ENCODE data around the gene UNK.
"Not testable (repeated sequence)": the region's sequence is repeated elsewhere in the genome, so short reads cannot be mapped to it uniquely, and the experiment has no call there.

UNK gene

DNA sequence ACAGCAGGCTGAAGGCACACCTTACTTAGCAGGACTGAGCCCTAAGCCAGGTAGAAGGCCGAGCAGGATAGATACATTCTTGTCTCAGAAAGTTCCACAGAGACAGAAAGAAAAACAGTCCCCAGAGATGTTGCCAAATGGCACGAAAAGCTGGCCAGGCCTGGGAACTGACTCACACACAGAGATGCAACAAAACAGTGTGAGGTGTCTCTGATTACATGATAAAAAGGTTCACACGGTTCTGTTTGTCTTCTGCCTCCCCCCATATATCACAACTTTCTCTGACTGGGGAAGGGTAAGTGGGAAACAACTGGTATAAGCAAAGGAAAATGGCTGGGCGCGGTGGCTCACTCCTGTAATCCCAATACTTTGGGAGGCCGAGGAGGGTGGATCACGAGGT lies 68.8 kb downstream of the UNK start:
- DNase-seq (ENCODE audit: low read depth), result peak; percentile 90

DNA sequence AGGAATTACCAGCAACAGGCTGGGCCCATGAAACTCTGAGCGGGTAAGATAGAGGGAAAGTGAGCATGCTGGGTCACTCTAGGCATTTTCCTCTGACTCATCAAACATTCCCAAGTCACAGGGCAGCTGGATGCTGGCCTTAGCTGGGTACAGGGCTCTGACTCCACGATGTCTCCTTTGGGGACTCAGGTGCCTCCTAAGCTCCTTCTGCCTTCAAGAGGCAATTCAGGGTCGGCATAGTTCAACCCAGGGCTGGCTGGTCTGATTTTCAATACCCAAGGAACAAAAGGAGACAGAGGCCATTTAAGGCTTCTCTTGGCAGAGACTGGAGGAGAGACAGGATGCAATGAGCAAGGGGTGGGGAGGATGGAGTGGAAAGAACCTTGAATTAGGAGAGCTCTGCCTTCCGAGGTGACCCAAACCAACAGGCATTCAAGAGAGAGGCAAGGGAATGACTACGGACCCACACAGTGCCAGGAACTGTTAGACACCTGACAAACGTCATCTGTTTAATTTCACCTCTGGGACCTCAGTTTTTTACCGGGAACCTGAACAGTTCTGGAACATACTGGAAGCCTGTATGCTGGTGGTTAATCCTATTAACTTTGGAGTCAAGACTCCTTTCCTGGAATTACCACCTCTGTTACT lies 69.6 kb downstream of the UNK start:
- peak; percentile 77 for DNase-seq (ENCODE audit: low read depth)

DNA sequence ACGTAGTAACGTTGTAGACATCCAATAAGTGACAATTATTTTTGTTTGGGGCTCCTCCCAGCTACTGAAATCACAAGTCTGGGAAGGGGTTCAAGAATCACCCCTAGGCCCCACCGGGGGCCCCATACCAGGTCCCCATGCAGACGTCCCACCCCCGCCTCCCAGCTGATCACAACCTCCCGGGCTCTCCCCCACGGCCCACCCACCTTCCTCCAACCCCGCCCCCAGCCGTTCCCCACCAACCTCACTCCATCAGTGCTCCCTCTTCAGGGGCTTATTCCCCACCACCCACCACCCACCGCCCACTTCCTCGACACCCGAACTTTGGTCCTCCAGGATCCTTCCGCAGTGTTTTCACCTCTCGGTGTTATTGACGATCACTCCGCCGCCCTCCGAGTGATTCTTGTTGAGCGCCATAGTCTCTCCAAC lies 70.3 kb downstream of the UNK start:
- DNase-seq (ENCODE audit: low read depth), result no peak

DNA sequence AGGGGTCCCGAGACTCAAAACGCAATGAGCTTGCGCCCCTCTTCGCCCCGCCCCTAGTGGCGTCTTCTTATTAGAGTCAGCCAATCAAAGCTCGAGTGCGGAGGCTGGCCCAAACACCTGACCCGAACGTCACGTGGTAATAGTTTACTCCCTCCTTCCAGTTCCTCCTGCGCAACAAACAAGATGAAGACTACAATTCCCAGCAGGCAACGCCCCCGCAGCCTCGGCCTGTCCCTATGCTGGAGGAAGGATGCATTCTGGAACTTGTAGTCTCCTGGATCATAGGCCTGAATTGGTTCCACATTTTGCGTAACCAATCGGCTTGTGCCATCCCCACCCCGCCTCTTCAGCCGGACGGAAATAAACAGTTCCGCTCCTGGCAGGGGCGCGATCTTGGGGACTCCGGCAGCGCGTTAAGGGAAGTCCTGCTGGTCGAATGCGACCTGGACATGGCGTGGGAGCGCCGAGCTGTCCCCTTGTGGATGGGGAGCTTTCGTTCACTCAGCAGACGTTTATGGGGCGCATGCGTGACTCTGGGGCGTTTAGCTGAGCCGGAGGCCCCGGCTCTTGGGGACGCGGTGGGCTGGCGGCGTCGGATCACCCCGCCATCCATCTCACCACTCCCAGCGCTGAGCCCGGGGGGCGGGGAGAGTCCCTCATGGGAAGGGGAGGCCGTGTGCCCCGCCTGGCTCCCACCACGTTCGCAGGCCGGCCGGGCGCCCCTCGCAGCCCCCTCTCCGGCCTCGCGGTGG lies 70.9 kb downstream of the UNK start, which contains the start of gene WBP2:
WBP2 (minus strand) TSS at position 26 of the 752 bp plus-strand sequence. CDS start 38 bp downstream, outside the sequence.
- DNase-seq (ENCODE audit: low read depth), result peak; percentile 100

DNA sequence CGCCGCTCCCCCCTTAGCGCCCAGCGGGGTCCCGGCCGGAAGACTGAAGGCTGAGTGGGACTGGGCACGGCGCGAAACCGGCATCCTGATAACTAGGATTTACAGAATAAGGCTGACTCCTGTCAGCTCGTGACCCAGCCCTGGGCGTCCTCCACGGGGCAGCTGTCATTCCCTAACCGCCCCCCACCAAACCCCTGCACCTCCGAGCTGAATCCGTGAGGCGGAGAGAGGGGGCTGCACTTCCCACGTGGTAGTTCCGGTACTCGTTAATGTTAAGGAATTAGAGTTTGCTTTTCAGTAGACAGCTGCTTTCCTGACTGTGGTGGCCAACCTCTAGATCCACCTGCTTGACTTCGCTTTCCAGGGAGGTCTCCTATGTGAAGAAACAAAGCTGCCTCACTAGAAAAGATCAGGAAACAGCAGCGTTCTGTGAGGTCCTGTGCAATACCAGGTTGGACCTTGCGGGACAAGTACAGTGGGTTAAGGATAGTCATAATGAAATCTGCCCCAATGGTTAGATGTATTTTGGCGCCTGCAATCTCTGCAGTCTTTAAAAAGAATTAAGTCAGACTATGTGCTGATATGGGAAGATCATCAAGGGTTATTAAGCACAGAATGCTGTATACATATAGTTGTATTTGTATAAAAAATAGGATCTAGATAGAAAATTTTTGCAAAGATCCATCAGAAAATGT lies 71.6 kb downstream of the UNK start:
- DNase-seq (ENCODE audit: low read depth), result peak; percentile 25

DNA sequence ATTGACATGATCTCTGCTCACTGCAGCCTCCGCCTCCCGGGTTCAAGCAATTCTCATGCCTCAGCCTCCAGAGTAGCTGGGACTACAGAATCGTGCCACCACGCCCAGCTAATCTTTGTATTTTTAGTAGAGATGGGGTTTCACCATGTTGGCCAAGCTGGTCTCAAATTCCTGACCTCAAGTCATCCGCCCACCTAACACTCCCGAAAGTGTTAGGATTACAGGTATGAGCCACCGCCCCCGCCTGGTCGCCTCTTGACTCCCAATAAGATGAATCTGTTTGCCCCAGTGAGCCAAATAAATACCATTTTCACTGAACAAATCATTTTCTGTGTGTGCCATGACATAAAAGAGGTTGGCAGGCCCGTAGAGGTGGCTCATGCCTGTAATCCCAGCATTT lies 74.8 kb downstream of the UNK start:
- not testable (repeated sequence) for DNase-seq (ENCODE audit: low read depth)

DNA sequence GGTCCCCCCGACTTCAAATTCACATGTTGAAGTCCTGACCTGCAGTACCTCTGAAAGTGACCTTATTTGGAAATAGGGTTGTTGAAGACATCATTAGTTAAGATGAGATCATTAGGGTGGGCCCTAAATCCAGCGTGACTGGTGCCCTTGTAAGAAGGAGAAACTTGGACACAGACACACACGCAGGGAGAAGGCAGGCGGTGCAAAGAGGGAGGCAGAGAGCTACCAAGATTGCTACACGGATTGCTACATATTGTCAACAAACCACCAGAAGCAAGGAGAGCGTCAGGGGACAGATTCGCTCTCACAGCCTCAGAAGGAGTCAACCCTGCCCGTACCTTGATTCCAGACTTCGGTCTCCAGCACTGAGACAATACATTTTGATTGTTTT lies 77.3 kb downstream of the UNK start:
- no peak for DNase-seq (ENCODE audit: low read depth)

DNA sequence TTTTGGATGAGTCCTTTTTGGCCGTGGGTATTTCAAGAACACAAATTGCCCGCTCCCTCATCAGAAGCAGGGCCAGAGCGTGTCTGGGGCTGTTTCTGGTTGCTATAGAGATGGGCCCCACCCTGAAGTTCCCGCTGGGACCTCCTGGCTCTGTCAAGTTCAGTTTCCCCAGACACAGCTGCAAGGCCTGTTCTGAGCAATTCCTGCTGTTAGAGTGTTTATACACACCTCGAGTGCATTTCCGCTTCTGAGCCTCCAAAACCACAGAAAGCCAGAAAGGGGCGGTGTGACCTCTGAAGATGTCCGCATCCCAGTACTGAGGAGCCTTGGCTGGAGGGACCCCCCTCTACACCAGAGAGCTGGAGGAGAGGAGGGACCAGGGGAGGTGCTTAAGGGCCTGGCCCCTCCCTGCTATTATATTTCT lies 79.9 kb downstream of the UNK start:
- peak; percentile 64 for DNase-seq (ENCODE audit: low read depth)

DNA sequence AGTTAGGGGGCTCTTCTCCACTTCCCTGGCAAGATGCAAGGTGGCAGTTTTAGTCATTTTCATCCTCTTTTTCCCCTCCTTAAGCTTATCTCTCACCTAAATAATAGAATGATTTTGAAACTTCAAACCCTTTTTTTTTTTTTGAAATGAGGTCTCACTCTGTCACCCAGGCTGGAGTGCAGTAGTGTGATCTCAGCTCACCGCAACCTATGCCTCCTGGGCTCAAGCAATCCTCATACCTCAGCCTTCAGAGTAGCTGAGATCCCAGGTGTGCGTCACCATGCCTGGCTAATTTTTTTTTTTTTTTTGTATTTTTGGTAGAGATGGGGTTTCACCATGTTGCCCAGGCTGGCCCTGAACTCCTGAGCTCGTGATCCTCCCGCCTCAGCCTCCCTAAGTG lies 80.3 kb downstream of the UNK start:
- DNase-seq (ENCODE audit: low read depth), result not testable (repeated sequence)

DNA sequence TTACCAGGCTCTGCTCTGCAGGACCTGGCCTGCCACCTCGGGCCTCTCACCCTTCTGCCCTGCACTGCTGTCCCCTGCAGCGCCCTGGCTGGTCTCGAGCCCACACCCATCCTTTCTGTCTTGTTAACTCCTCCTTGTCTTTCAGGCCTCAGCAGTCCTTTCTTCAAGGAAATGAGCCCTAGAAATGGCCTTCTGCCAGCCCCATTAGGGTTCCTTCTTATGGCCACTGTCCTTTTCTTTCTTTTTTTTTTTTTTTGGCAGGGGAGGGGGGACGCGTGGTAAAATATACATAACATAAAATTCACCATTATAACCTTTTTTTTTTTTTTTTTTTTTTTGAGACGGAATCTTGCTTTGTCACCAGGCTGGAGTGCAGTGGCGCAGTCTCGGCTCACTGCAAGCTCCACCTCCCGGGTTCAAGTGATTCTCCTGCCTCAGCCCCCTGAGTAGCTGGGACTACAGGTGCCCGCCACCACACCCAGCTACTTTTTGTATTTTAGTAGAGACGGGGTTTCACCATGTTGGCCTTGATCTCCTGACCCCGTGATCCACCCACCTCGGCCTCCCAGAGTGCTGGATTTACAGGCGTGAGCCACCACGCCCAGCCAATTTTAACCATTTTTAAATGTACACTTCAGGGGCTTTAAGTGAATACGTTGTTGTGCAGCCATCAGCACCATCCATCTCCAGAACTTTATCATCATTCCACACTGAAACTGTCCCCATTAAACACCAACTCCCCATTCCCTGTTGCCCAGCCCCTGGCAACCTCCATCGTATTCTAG lies 81.0 kb downstream of the UNK start:
- DNase-seq (ENCODE audit: low read depth), result not testable (repeated sequence)

DNA sequence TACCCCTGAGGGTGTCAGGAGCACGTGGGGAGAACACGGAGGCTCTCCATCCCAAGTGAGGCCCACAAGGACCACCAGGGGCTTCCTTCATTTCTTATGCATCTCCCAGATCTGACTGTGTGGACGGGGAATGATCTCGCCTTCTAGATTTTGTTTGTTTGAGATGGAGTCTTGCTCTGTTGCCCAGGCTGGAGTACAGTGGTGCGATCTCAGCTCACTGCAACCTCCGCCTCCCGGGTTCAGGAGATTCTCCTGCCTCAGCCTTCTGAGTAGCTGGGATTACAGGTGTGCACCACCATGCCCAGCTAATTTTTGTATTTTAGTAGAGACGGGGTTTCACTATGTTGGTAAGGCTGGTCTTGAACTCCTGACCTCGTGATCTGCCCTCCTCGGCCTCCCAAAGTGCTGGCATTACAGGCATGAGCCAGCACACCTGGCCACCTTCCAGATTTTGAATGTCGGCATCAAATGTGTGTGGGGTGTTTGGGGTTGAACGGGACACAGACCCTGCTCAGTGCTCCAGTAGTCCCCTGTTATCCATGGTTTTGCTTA lies 84.2 kb downstream of the UNK start:
- DNase-seq (ENCODE audit: low read depth), result not testable (repeated sequence)

DNA sequence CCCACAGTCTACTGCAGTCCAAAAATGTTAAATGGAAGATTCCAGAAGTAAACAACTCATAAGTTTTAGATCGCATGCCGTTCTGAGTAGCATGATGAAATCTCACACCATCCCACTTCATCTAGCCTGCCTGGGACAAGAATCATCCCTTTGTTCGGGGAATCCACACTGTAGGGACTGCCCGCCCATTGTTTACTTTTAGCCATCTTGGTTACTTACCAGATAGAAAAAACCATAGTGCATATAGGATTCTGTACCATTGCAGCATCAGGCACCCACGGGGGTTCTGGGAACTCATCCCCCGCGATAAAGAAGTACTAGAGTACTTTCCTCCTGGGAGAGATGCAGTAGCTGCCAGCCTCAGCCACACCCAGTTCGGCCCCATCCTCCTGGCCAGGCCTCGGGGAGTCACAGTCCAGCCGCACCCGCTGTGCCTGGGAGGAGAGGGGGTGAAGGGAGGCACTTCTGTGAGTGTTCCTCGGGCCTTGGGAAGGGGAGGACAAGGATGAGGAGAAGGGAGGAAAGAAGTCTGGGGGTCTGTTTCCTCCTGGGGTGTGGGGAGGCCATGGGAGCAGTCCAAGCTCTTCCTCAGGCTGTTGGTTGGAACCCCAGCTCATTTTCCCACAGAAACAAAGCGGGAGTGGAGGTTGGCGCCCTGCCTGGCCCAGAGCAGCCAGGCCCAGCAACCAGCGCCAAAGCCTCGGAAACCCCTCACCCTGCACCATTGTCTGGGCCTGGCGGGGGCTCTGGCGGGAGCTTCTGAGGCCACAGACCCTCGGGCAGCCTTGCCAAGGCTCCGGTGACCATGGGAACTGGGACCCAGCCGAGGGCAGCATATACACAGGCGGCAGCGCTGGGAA lies 84.9 kb downstream of the UNK start:
- DNase-seq (ENCODE audit: low read depth), result peak; percentile 85

DNA sequence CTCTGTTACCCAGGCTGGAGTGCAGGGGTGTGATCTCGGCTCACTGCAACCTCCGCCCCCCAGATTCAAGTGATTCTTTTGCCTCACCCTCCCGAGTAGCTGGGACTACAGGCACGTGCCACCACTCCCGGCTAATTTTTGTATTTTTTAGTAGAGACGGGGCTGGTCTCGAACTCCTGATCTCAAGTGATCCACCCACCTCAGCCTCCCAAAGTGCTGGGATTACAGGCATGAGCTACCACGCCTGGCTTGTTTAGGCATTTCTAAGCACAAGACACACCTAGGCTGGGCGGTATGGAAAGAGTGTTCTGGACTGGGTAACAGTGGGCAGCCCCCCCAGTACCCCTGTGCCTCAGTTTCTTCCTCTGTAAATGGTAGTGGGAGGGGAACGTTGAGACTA lies 85.6 kb downstream of the UNK start:
- not testable (repeated sequence) for DNase-seq (ENCODE audit: low read depth)

DNA sequence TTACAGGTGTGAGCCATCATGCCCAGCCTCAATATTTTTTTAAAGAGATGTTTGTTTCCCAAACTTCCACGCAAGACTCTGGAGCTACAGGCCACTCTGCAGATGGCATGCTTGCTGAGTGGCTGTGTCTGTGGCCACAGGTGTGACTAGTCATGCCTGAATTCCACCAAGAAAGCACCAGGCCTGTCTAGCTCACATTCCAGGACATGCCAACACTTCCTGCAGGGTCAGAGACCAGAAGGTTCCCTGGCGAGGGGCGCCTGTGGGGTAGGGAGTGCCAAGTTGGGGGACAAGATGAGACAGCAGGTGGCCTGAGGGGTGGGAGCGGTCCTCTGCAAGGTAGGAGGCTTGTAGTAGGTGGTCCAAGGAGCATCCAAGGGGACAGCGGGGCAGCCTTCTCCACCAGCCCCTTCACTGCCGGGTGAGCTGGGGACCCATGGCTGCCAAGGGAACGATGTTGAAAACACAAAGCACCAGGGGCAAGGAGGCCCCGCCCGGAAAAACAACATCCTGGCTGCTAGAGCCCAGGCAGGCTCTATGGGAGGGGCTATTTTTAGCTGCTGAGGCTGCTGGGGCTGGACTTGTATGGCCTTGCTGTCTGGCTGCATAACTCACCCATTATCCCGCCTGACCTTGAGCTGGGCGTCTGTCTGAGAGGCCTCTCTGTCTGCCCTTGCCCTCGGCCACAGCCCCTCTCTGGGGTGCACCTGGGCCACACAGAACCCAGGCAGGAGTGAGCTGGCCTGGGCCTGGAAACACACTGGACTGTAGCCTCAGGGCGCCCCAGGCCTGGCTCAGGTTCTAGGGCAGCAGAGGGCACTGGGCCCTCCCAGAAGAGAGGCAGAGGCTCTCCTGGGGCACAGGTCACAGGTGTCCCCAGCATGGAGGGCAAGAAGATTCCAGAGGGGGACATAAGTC lies 88.1 kb downstream of the UNK start:
- DNase-seq (ENCODE audit: low read depth), result peak; percentile 71

DNA sequence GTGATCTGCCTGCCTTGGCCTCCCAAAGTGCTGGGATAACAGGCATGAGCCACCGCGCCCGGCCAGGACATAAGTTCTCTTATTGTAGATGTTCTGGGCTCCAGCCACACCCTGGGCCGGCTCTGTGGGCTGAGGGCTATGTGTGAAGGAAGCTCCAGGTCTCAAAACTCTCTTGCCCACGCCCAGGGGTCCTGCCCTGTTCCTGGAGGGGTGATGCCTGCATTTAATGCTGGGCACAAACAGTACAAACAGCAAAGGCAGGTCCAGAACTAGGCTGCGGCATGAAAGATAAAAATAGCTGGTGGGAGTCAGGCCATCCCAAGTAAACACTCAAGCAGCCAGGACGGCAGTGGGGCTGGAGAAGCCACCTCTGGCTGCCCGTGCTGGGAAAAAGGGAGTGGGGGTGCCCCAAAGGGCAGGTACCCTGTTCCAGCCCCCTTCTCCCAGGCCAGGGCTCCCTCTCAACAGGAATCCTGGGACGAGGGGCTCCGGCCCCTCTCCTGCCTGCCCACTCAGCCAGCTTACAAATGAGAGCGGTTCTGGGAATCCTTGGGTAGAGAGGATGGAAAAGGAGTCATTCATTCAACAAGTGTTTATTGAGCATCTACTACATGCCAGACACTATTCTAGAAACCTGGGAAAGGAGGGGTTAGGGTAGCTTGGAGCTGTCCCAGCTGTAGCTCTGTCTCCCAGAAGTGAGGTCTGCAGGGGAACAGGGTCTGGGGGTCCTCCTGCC lies 89.1 kb downstream of the UNK start:
- no peak for DNase-seq (ENCODE audit: low read depth)

DNA sequence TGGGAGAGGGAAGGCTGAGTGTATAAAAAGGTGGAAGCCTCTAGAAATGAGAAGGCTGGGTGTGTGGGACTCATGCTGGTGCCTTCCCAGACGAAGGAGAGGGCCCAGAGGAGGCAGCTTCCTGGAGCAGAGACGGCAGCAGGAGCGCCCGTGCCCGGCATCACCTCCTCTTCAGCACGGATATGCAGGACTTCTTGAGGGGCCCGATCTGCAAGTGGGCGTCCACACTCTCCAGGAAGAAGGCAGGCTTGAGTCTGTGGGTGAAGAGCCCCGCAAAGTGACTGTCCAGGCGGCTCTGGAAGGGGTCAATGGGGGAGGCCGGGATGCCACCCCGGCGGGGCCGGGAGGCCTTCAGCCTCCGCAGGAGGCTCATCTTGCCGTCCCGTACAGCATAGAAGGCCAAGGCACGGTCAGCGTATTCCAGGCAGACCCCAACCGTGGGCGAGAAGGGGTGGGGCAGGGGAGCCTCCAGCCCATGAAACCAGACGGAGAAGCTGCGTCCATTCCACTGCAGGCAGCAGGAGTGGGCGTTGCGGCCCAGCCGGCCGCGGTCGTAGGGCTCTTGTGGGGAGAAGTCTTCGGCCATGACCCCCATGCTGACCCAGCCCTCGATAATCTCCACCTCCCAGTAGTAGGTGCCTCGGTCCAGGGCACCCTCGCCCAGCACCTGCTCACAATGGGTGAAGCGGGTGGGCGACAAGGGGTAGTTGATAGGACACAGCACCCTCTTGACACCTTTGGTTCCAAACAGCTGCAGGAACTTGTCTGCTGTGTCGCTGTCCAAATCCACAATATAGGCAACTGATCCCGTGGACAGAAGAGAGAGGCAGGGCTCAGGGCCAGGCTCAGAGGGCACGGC lies 89.9 kb downstream of the UNK start:
- no peak for DNase-seq (ENCODE audit: low read depth)
